ENCODE measurements around the gene GAS6.
A peak's percentile ranks its signal among the peaks of the same experiment; 100 is the strongest.

Gene GAS6

DNA sequence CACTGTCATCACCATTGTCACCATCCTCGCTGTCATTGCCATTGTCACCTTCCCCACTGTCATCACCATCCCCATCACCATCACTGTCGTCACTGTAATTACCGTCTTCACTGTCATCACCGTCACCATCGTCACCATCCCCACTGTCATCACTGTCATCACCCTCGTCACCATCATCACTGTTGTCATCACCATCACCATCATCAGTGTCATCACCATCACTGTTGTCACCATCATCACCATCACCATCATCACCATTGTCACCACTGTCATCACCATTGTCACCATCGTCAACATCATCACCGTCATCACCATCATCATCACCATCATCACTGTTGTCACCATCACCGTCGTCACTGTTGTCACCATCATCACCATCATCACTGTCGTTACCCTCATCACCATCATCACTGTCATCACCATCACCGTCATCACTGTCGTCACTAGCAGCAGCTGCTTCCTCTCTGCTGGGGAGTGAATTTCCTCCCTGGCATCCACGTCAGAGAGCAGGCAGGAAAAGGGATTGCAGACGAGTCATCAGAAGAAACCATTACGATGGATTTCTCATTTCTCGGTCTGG, 77.5 kb downstream of the GAS6 start:
- DNase-seq: no peak

DNA sequence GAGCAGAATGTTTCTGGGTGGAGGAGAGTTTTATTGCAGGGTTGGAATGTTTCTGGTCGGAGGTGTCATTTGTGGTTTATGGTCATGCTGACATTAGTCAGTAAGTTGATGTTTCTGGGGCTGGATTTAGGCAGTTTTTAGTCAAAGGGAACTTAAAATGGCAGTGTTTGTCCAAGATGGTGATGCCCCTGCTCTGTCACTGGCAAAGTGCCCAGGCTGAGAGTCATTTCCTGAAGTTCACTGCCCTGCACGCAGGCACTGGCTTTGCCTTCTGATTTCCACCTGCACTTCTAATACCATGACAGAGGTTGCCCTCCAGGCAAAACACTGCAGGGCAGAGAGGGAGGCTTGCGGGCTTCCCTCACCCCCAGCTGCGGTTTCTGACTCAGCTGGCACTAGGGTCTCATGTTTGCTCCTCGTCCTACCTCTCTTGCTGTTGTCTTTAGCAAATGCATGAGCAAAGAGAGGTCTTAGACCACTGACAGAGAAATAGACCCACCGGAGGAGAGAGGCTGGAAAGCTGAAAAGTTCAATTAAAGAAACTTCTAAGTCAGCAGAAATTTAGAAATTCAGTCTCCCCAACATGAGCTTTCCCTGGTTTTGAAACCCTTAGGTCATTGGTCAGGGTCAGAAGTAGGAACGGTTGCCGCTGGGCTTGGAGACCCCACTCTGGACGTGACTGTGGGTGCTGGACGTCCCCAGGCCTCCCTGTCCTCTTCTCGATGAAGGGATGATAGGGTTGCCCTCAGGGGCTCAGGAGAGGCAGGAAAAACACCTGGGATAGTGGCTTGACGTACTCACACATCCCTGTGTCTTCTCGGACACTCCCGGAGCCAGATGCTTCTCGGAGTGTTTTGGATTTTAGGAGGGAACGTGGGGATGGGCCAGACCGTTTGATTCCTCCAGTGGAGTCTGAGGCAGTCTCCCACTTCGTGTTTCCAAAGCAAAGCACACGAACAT, 78.5 kb downstream of the GAS6 start:
- DNase-seq: no peak

DNA sequence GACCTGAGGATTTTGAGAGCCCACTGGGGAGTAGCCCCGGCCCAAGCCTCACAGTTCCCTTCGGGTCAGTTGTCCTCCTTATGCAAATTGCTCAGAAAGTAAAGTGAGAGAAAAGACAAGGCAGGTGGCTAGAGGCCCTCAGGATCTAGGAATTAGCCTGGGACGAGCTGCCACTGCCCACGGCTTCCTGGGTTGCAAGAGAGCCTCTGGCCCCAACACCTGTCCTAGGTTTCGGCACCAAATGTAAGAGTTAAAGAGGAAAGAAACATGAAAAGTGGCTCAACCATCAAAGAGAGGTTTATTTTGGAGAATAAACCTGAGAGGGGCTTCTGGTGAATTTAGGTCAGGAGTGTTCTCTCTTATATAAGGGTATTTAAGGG, 79.2 kb downstream of the GAS6 start:
- DNase-seq: no peak

DNA sequence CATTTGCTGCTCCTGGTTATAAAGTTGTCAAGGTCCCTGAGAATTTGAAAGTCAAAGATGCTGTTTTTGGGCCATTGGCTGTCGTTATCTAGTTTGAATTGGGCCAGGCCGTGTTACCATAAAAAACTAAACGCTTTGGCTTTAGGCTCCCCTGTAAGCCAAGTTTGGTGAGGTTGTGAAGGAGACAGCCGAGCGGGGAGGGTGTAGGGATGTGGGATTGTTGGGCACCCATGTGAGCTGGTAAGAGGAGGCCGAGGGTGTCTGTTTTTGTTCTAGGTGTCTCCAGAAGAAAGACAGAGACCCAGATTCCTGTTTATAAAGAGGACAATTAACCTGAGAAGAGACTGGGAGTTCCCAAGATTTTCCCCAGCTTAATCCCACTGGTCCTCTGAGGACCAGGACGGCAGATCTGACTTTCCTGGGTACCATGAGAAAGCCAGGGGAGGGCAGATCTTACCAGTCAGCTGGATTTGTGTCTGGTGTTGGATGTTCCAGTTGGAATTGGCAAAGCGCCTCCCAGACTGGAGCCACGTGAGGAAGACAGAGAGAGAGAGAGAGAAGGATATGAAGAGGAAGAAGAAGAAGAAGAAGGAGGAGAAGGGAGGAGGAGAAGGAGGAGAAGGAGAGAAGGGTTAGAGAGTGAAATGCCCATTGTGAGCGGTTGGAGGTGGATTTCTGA, 79.8 kb downstream of the GAS6 start:
- no peak for DNase-seq

DNA sequence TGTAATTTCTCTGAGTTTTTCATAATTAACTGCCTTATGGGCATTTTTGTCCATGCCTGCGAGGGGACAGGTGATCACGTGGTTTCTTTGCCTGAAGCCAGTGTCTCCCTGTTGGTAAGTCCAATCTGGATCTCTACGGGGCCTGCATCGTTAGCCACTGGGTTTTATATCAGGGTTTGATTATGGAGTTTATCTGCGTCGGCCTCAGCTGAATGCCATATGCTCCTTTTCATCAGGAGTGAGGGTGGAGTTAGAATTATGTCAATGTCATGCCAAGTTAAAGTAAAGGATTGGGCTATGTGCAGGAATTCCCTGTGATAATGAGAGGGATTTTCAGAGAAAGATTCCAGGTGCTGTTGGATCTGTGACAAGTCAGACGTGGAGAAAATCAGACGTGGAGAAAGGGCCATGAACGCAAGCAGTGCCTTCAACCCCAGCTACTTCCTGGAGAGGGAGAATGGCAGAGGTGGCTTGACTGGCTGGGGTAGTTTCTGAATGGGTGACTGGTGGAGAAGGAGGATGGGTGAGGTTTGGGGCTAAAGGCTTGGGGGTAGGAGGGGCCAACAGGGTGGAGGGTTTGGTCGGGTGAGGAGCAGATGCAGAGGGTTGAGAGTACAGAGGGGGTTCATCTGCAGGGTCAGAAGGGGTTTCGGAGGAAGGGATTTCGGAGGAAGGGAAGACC, 80.5 kb downstream of the GAS6 start:
- DNase-seq: no peak

DNA sequence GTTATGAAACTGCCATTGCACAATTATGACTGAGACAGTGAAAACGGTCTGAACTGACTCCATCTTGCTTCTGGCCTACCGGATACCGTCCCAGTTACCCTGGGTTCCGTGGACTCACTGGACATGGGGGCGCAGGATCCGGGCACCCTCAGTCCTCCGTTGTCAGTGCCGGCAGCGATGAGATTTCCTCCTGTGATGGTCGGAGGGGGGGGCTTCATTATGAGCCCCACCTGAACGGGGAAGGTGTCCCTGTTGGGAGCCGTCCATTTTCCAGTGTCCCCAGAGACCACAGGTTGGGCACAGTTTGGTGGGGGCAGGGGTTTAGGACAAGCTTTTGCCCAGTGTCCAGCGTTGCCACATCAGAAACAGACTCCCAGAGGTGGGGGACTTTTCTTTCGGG, 81.4 kb downstream of the GAS6 start:
- no peak for DNase-seq

DNA sequence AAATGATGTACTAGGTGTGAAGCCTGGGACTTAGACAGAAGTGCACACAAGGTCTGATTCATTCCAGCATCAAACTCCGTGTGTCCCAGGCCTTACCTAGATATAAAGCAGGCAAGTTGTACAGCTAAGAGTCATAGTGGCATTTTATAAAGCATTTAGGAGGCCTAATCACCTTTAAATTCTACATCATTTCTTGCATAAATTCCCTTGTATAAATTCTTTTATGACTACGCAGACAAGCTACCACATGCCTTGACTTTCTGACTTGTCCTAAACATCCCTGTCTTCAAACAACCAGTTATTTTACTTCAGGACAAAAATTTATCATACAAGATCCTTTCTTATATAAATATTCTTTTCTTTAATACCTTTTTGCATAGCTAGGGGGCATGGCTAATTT, 82.3 kb downstream of the GAS6 start:
- DNase-seq: no peak

DNA sequence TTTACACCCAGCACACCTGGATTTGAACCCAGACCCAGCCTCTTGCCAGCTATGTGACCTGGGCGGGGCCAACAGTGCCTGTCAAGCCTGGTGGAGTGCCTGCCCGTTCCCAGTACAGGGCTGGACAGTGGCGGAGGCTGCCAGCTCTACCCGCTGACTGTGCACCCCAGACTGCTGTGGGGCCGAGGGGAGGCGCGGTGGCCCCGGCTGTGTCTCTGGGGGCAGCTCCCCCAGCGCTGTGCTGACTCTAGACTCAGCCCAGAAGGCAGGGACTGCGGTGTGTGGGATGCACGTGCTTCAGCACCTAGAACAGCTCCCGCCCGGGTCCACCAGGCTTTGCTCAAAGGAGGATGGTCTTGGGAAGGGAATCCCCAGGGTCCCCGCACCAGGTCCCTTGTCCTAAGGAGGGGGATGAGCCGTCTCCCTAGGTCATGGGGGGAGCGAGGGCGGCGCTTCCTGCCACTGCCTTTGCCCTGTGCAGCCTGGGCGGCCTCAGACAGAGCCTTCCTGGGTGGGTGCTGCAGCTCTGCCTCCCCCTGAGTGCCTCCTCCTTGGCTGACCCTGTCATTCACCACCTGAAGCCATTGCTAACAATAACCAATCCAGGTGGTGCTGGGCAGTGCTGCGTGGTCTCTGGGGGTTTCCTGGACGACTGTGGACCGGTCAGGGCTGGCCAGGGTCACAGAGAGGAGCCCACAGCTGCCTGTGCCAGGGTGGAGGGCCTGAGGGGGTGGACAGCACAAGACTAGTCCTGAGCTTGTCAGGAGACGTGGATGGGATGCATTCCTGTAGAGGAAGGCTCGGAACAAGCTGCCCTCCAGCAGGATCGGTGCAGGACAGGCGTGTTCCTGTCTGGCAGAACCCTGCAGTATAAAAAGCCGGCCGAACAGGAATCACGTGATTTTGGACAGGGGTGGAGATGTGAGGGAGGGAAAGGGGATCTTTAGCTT, 86.3 kb downstream of the GAS6 start:
- DNase-seq: no peak

DNA sequence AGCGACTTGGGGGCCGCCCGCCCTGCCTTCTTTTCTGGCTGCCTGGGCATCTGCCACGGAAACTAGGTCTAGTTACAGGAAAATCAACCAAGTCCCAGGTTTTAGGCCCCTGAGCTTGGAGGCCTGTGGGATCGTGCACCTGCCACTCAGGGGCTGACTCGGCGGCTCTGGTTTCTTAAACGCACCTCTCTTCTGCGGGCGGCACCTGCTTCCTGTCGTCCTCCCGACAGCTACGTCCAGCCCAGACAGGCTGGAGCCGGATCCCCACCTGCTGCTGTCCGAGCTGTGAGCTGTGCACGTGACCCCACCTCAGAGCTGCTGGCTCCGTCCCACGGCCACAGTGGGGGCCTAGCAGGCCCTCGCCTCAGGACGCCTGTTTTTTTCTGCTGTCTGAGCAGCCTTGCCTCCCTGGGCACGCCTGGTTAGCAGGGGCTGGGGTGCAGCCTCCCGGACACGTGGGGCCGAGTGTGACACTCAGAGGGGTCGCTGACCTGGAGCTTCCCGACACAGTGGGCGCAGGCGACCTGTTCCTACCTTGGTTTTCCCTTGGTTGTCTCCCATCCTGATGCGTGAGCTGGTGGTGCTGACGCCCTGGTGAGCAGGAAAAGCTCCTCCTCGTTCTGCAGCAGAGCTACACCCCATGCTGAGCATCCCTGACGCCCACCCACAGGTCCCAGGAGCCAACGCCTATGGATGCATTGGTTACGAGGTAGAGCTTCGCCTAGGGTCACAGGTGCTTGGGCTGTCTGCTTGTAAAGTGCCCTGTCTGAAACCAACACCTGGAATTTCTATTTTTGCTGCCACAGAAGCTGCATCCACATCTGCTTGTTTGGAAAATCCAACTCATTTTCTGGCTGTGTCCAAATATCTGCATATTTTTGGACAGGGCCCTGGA, 87.4 kb downstream of the GAS6 start:
- peak; percentile 75 for DNase-seq

DNA sequence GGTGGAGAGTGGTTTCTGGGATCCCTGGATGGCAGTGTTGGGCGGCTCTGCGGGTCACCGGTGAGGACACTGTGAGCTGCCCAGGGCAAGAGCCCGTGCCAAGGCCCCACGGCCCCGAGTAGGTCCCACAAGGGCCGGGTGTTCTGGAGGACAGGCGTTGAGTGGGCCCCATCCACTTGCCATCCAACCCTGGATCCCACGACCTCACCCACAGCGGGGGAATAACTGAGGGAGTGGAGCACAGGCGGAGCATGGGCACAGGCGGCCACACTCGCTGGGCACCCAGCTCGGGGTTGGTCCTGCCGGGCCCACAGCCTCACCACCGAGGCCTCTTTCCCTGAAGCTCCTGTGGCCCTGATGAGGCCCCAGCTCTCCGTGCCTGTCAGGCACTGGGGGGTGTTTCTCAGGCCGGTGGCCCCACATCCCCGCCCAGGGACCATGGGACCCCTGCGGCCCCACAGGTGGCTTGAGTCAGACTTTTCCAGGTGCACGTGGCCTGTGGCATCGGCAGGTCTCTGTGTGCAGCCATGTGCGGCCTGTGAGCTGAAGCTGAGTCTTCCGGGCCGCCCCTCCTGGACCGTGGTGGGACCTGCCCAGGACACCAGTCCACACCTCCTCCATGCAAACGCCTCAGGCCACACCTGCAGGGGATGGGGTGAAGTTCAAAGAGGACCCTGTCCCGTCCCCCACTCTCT, 88.3 kb downstream of the GAS6 start:
- DNase-seq: no peak

DNA sequence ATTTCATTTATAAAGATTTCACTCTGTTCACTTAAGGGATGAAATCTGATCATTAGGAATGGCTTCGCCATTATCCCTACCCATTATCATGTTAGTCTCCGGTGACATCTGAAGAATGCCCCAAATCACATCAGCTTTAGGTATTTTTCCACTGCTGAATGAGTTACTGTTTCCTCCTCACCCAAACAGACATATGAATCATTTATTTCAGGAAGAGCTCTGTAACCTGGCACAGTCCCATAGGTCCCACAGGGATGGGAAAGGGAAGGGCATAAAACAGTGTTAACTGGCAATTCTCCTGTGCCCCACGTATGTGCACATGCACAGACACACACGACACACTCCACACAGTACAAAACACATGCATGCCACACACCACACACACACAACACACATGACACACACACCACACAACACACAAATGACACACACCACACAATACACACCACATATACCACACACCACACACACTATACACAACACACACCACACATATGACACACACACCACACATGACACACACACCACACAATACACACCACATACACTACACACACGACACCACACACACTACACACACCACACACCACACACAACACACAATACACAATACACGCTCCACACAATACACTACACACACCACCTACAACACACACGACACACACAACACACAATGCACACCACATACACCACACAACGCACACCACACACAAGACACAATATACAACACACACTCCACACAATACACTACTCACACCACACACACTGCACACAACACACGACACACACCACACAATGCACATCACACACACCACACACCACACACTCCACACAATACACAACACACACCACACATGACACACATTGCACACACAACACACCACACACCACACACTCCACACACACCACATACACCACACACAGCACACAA, 89.4 kb downstream of the GAS6 start:
- DNase-seq: no peak

DNA sequence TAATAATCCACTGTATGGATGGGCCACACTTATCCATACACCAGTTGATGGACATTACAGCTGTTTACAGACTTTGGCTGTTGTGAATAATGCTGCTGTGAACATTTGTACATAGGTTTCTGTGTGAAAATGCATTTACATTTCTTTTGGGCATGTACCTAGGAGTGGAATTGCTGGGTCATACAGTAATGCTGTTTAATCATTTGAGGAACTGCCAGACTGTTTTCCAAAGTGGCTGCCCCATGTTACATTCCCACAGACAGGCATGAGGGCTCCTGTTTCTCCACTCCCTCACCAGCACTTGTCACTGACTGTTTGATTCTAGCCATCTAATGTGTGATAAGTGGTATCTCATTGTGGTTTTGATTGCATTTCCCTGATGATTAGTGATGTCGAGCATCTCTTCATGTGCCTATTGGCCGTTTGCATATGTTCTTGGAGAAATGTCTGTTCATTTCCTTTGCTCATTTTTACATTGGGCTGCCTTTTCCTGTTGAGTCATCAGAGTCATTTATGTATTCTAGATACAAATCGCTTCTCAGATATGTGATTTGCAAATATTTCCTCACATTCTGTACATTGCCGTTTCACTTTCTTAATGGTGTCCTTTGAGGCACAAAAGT, 92.1 kb downstream of the GAS6 start:
- no peak for DNase-seq

DNA sequence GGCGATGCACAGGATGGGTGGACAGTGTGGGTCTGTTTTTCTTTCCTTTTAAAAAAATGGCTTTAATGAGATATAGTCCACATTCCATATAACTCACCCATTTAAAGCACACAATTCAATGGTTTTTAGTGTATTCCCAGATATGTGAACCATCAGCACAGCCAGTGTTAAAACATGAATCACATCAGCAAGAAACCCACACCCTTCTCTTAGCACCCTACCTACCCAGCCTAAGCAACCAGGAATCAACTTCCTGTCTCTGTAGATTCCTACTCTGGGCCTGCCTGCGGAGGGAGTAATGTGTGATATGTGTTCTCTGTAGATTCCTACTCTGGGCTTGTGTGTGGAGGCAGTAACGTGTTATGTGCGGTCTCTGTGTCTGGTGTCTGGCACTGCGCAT, 92.9 kb downstream of the GAS6 start:
- DNase-seq: no peak
